ENCODE data around the gene TIMM22.

- TF ChIP-seq, protein P1, sequence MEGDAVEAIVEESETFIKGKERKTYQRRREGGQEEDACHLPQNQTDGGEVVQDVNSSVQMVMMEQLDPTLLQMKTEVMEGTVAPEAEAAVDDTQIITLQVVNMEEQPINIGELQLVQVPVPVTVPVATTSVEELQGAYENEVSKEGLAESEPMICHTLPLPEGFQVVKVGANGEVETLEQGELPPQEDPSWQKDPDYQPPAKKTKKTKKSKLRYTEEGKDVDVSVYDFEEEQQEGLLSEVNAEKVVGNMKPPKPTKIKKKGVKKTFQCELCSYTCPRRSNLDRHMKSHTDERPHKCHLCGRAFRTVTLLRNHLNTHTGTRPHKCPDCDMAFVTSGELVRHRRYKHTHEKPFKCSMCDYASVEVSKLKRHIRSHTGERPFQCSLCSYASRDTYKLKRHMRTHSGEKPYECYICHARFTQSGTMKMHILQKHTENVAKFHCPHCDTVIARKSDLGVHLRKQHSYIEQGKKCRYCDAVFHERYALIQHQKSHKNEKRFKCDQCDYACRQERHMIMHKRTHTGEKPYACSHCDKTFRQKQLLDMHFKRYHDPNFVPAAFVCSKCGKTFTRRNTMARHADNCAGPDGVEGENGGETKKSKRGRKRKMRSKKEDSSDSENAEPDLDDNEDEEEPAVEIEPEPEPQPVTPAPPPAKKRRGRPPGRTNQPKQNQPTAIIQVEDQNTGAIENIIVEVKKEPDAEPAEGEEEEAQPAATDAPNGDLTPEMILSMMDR (tag by site-specific recombination; IDR thresholded peaks at IDR 0.05): no peak
- no peak for TF ChIP-seq ZNF354C (tag by site-specific recombination; IDR thresholded peaks at IDR 0.05; ENCODE audit: borderline replicate concordance, low read depth)
- no peak for TF ChIP-seq ZNF521 (tag by site-specific recombination; IDR thresholded peaks at IDR 0.05)
- no peak for TF ChIP-seq ZNF426 (tag by site-specific recombination; IDR thresholded peaks at IDR 0.05)
- TF ChIP-seq ZFP3 (tag by site-specific recombination; IDR thresholded peaks at IDR 0.05; ENCODE audit: low read depth): no peak
- TF ChIP-seq ZNF837 (tag by site-specific recombination; IDR thresholded peaks at IDR 0.05): no peak
- TF ChIP-seq ZNF132 (tag by site-specific recombination; IDR thresholded peaks at IDR 0.05; ENCODE audit: borderline replicate concordance): no peak
- TF ChIP-seq ZNF585B (tag by site-specific recombination; IDR thresholded peaks at IDR 0.05): no peak
Observed at GRCh38 chr17:1037238-1037879, 40.4 kb downstream of the TIMM22 start.

Measured in HEK293 (cell line).